ENCODE results near the gene PWWP2B.

The PWWP2B gene

DNA sequence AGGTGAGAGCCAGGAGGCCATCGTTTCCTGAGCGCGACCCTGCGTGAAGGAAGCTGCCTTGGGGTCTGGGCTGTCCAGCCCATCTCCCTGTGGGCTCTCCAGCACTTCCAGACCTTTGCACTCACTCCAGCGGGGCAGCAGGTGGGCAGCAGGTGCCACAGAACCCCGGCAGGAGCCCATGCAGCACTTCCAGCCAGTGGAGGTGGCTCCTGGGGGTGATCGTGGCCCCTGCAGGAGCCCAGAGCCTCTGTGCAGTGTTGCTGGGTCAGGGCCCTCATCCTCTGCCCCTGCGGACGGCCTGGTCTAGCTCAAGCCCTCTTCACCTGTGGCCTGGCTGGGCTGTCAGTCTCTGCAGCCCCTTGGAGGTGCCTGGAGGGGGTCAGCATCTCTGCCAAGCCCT, 59.9 kb downstream of the PWWP2B start:
- no peak overlapping the region for H3K4me3 ChIP-seq (ENCODE audit: low read depth, low read length)
- H3K27me3 ChIP-seq = peaks cover 4% of the 10 kb centered on the region; the same call in 1 of the 2 replicates
- no peak for DNase-seq
- no peaks in the 10 kb centered on the region for H3K9me3 ChIP-seq
- no peaks in the 10 kb centered on the region for H3K4me1 ChIP-seq
- no peaks in the 10 kb centered on the region for H3K36me3 ChIP-seq
- TF ChIP-seq, protein P1, sequence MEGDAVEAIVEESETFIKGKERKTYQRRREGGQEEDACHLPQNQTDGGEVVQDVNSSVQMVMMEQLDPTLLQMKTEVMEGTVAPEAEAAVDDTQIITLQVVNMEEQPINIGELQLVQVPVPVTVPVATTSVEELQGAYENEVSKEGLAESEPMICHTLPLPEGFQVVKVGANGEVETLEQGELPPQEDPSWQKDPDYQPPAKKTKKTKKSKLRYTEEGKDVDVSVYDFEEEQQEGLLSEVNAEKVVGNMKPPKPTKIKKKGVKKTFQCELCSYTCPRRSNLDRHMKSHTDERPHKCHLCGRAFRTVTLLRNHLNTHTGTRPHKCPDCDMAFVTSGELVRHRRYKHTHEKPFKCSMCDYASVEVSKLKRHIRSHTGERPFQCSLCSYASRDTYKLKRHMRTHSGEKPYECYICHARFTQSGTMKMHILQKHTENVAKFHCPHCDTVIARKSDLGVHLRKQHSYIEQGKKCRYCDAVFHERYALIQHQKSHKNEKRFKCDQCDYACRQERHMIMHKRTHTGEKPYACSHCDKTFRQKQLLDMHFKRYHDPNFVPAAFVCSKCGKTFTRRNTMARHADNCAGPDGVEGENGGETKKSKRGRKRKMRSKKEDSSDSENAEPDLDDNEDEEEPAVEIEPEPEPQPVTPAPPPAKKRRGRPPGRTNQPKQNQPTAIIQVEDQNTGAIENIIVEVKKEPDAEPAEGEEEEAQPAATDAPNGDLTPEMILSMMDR (IDR thresholded peaks at IDR 0.05; ENCODE audit: low read depth, low read length) = no peak

DNA sequence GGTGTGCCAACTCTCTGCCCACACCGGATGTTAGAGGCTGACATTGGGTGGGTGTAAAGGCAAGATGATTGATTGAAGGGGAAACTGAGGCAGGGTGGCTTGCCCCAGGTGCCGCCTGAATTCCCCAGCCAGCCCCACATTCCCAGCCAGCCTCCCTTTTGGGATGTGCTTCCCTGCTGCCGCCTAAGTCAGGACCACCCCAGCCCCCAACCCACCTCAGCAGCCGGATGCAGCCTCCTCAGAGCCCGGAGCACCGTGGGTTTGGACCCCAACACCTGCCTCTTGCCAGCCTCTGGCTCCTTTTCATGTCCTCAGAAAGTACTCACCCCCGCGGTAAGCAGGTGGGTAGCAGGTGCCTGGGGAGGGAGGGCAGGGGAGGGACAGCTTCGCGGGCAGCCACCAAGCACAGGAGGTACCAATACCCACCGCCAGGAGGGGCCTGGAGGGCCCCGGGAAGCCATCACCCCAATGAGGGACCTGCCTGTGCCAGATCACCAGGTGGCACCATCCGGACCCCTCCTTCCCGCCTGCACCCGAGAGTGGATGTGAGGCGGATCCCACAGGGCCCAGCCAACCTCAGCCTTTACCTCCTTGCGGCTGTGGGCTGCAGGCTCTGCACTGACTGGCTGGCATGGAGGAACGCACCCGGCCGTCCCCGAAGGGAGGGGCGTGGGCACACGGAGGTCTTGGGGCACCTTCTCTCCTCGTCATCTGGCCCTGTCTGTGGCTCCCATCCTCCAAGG, 60.5 kb downstream of the PWWP2B start:
- Histone ChIP-seq H3K4me1 (no peaks in the 10 kb centered on the region), H3K36me3 (no peaks in the 10 kb centered on the region), H3K4me3 (ENCODE audit: low read depth, low read length) (no peak overlapping the region), H3K27me3 (peaks cover 4% of the 10 kb centered on the region; the same call in 1 of the 2 replicates), H3K9me3 (no peaks in the 10 kb centered on the region)
- DNase-seq = peak; percentile 15
- TF ChIP-seq, protein P1 (IDR thresholded peaks at IDR 0.05; ENCODE audit: low read depth, low read length) = 0 out of 2 replicates have a peak, but pooled peaks have one; percentile 2

DNA sequence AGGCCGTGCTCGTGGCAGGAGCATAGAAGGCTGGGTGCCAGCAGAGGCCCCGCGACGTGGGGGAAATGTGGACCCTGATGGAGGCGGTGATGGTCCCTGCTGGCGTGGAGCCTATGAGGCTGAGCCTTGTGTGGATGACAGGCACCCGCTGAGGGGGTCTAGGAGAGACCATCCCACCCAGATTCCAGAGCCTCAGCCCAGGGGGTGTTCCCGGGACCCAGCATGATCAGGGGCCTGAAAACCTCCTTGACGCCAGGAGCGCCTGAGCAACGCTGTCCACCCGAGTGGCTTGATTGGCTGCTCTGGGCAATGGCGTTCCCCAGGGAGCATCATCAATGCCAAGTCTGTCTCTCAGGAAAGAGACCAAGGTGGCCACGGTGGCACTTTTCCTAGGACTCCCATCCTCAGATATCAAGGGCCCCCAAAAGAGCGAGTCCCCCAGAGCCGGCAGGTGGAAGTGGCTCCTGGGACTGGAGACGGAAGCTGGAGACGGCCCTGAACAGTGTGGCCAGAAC, 61.1 kb downstream of the PWWP2B start:
- H3K36me3 ChIP-seq = no peaks in the 10 kb centered on the region
- no peak overlapping the region for H3K4me3 ChIP-seq (ENCODE audit: low read depth, low read length)
- H3K27me3 ChIP-seq = peaks cover 4% of the 10 kb centered on the region; the same call in 1 of the 2 replicates
- DNase-seq = no peak
- H3K4me1 ChIP-seq = no peaks in the 10 kb centered on the region
- TF ChIP-seq, protein P1 (IDR thresholded peaks at IDR 0.05; ENCODE audit: low read depth, low read length) = no peak
- no peaks in the 10 kb centered on the region for H3K9me3 ChIP-seq

DNA sequence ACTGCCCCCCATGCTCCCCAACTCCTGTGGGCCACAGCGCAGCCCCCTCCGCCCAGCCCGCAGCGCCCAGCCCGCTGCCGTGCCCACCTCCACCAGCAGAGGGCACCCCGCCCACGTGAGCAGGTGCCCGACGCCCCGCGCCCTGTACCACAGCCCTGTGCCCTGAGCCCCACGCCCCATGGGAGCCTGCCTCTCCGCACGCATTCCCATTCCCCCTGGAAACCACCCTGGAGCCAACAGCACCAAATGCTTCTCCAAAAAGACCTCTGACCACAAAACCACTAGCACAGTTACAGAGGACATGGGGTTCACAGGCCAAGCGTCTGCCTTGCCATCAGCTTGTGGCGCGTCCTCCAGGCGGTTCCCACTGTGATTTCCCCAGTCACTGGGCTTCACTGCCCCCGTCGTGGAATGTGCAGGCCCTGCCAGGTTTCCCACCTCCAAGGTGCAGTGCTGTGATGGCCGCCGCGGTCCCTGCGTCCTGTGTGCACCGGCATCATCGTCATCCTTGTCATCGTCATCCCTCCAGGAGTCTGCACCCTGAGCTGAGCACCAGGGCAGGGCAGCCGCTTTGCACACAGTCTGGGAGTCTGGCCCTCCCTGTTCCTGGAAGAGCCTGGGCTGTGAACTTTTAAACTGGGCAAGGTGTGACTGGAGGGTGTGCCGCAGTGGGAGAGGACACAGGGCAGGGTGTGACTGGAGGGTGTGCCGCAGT, 61.7 kb downstream of the PWWP2B start:
- DNase-seq = peak; percentile 72
- Histone ChIP-seq H3K36me3 (no peaks in the 10 kb centered on the region), H3K4me1 (no peaks in the 10 kb centered on the region), H3K4me3 (ENCODE audit: low read depth, low read length) (no peak overlapping the region), H3K27me3 (peaks cover 4% of the 10 kb centered on the region; the same call in 1 of the 2 replicates), H3K9me3 (no peaks in the 10 kb centered on the region)
- TF ChIP-seq, protein P1 (IDR thresholded peaks at IDR 0.05; ENCODE audit: low read depth, low read length) = peak; percentile 70

DNA sequence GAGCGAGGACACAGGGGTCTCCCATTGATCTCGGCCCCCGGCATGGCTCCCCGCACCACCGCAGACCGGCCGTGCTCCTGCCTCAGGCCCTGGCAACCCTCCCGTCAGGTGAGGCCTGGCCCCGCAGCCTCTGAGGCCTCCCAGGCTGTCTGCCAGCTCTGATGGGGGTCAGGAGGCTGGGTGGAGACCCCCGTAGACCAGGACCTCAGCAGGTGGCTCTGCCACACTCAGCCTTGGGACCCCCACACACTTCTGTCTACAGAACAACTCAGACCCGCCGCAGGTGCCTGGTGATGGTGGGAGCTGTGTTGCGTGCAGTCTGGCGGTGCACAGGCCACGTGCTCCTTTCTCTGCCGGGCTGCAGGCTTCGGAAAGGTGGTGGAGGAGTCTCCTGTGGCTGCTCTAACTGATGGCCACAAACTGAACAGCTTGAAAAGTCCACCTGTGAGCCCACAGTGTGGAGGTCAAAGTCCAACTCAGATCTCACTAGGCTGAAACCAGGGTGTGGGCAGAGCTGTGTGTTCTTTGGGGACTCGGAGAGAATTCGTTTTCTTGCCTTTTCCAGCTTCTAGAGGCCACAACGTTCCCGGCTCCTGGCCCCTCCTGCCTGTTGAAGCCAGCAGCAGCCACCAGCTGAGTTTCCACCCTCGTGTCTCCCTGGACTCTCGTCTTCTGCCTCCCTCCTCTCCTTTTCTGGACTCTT, 62.5 kb downstream of the PWWP2B start:
- DNase-seq = peak; percentile 7
- H3K4me3 ChIP-seq (ENCODE audit: low read depth, low read length) = no peak overlapping the region

More for the DNA sequence above, 62.5 kb downstream of the PWWP2B start:
- H3K4me1 ChIP-seq = no peaks in the 10 kb centered on the region
- H3K27me3 ChIP-seq = peaks cover 4% of the 10 kb centered on the region; the same call in 1 of the 2 replicates
- H3K9me3 ChIP-seq = no peaks in the 10 kb centered on the region
- TF ChIP-seq, protein P1 (IDR thresholded peaks at IDR 0.05; ENCODE audit: low read depth, low read length) = no peak
- no peaks in the 10 kb centered on the region for H3K36me3 ChIP-seq
